GM18867 (cell line): ENCODE measurements around the gene ORM1.
"Not testable (repeated sequence)": the region's sequence is repeated elsewhere in the genome, so short reads cannot be mapped to it uniquely, and the experiment has no call there.

Experiments
- ATAC-seq: cut with Tn5 transposase; IDR thresholded peaks from one replicate; pipeline ENCODE4 v1.9.1; 2021; ENCODE audit warnings: mild to moderate bottlenecking, moderate library complexity; ENCODE audit not compliant: unreplicated experiment

ORM1 gene

GRCh38 chr9:114304416-114305188 lies 18.3 kb upstream of the ORM1 start:
- no peak for ATAC-seq

GRCh38 chr9:114307899-114308267 lies 15.0 kb upstream of the ORM1 start:
- ATAC-seq: no peak

GRCh38 chr9:114308361-114308950 lies 14.4 kb upstream of the ORM1 start:
- ATAC-seq: no peak

- ATAC-seq: no peak
Measured at GRCh38 chr9:114309096-114309495, 13.8 kb upstream of the ORM1 start.

- ATAC-seq: no peak
Measured at GRCh38 chr9:114310471-114311450, 12.1 kb upstream of the ORM1 start.

- ATAC-seq: no peak
Measured at GRCh38 chr9:114311571-114312512, 11.1 kb upstream of the ORM1 start.

GRCh38 chr9:114312513-114312875 lies 10.4 kb upstream of the ORM1 start:
- no peak for ATAC-seq

GRCh38 chr9:114313186-114313585 lies 9.7 kb upstream of the ORM1 start:
- ATAC-seq: no peak

GRCh38 chr9:114314256-114314867 lies 8.5 kb upstream of the ORM1 start:
- no peak for ATAC-seq

- ATAC-seq: no peak
Measured at GRCh38 chr9:114314881-114315722, 7.8 kb upstream of the ORM1 start.

GRCh38 chr9:114315723-114316363 lies 7.1 kb upstream of the ORM1 start:
- no peak for ATAC-seq

- ATAC-seq: no peak
Measured at GRCh38 chr9:114316605-114317230, 6.2 kb upstream of the ORM1 start.

GRCh38 chr9:114317665-114318357 lies 5.1 kb upstream of the ORM1 start:
- no peak for ATAC-seq

GRCh38 chr9:114318416-114318815 lies 4.5 kb upstream of the ORM1 start:
- no peak for ATAC-seq

- no peak for ATAC-seq
Measured at GRCh38 chr9:114319147-114319546, 3.8 kb upstream of the ORM1 start.

- ATAC-seq: not testable (repeated sequence)
Measured at GRCh38 chr9:114320710-114321109, 2.2 kb upstream of the ORM1 start.

GRCh38 chr9:114321759-114322158 lies 1.1 kb upstream of the ORM1 start:
- no peak for ATAC-seq
